Mononuclear cell (primary cell): ENCODE measurements around the gene PVALB. TPM values are rescaled to one million over a fixed set of nuclear protein-coding genes. Genes with fewer than 3 reads are reported as not detected.
"Not testable (repeated sequence)": the region's sequence is repeated elsewhere in the genome, so short reads cannot be mapped to it uniquely, and the experiment has no call there.

Experiments used
- H3K27me3 ChIP-seq: 2 replicates; pipeline ENCODE4 v1.6.0; 2011; ENCODE audit warnings: low read length, control low read depth; ENCODE audit not compliant: insufficient read depth
- H3K4me1 ChIP-seq: 2 replicates; pipeline ENCODE4 v1.5.1; 2011; ENCODE audit warnings: mild to moderate bottlenecking, low read length, control low read depth; ENCODE audit not compliant: insufficient read depth
- H3K4me3 ChIP-seq: 2 replicates; pipeline ENCODE4 v1.5.1; 2011; ENCODE audit warnings: mild to moderate bottlenecking, low read length, moderate library complexity
- H3K9me3 ChIP-seq: 2 replicates; pipeline ENCODE4 v1.5.1; 2011; ENCODE audit warnings: low read depth, mild to moderate bottlenecking, control low read depth, low read length
- total RNA-seq: library from RNA; depleted of rRNA; stranded (reverse); fragments of >200 nt; gene quantifications from one replicate; pipeline ENCODE4 v1.2.3, GENCODE V29; 2012

The PVALB gene
- total RNA-seq, 1 donor, result 0.73 TPM

DNA sequence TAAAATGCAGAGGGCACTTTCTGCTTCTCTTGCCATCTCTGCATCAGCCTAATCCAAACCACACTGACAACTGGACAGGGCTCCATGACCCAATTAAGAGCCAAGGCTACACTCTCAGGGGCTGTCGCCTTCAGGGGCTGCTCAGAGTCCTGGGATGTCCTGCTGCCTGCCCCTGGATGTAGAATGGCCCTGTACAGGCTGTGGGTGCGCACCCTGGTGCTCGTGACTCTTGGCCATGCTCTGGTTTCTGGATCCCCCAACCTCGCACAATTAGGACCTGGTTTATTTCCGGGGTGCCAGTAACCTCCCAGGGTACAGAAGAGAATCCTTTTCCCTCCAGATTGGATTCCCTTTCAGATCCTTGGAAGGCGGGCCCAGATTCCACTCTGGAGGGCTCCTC, 52.2 kb downstream of the PVALB start:
- H3K4me1 ChIP-seq, result no peaks in the 10 kb centered on the region
- no peaks in the 10 kb centered on the region for H3K9me3 ChIP-seq
- H3K4me3 ChIP-seq, result no peak overlapping the region
- no peaks in the 10 kb centered on the region for H3K27me3 ChIP-seq

DNA sequence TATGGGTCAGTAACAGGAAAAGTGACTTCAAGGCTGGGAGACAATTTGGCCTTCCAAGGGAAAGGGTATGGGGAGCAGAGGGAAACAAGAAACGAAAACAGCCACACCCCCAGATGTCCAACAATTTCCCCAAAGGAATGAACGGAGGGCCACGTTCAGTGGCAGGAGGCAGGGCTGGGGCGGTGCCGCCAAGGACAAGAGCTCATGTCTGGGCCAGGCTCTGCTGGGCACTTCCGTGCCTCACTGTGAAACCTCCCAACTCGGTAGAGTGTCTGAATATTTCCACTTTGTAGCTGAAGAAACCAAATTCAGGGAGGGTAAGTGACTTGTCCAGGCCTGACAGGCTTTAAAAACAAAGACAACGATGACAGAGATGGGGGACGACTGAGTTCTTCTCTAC, 52.8 kb downstream of the PVALB start:
- Histone ChIP-seq H3K4me1 (no peaks in the 10 kb centered on the region), H3K4me3 (no peak overlapping the region), H3K27me3 (no peaks in the 10 kb centered on the region), H3K9me3 (no peaks in the 10 kb centered on the region)

DNA sequence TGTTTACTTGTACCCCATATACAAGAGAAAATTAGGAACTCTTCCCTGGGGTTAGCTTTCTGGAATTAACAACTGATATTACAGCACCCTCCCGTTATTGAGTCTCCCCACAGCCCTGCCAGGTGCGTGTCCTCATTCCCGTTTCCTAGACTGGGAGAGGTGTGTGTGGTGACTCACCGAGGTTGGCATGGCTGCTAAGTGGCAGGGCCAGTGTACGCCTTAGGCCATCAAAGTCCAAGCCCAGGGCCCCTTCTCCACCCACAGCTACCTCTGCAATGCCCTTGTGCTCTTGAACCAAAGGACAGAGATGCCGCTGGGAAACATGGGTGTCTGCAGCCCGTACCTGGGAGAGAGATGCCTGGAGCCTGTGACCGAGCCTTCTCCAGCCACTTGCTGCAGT, 53.3 kb downstream of the PVALB start:
- no peak overlapping the region for H3K4me3 ChIP-seq
- H3K27me3 ChIP-seq, result no peaks in the 10 kb centered on the region
- H3K9me3 ChIP-seq, result no peaks in the 10 kb centered on the region
- no peaks in the 10 kb centered on the region for H3K4me1 ChIP-seq

DNA sequence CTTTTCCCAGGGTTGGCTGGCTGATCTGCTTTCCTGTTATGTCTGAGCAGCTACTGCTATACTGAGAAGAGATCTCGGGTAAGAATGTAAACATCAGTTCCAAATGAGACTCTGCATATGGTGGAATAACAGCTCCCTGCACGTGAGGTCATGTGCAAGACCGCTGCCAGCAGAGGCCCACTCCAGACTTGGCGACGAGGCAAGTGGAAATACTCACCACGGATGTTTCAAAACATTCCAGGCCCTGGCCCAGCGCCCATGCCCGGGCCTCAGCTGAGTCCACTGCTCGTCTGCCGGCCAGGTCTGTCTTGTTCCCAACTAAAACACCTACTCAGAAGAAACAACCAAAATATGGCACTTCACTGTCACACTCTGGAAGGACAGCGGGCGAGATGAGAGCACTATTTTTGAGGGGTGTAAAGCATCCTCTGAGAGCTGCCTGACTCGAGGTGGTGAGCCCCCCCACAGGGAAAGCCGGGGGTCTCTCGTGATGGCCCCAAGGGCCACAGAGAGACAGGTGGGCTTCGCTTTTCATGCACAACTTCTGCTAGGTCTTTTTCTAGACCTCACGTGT, 54.1 kb downstream of the PVALB start:
- no peaks in the 10 kb centered on the region for H3K9me3 ChIP-seq
- H3K4me1 ChIP-seq, result no peaks in the 10 kb centered on the region
- H3K4me3 ChIP-seq, result no peak overlapping the region
- H3K27me3 ChIP-seq, result no peaks in the 10 kb centered on the region

DNA sequence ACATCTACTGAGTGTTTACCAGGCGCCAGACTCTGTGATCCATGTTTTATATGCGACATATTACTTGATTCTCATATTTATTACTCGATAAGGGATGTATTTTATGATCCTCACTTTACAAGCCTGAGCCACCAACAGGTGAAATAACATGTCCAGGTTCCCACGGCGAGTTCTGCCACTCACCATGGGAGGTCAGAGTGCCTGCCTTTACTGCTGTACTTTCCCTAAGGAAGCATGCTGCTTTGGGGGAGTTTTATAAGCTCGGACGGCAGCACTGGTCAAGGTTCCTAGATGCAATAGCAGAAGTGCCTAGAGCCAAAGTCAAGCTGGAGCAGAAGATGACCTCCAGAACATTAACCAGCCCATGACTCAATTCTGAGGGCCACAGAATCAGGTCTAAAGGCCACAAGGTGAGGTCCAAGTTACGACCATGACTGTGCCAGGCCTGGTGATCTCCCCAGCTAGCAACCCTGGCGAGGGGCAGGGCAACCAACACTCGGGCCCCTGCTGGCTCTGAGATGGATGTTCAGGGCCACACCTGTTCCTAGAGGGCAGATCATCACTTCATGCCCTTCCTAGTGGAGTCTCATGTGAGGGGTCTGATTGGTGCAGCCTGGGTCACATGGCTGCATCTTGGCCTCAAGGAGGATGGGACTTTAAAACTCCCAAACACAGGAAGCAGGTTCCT, 55.1 kb downstream of the PVALB start:
- no peaks in the 10 kb centered on the region for H3K4me1 ChIP-seq
- no peaks in the 10 kb centered on the region for H3K27me3 ChIP-seq
- no peak overlapping the region for H3K4me3 ChIP-seq
- no peaks in the 10 kb centered on the region for H3K9me3 ChIP-seq

DNA sequence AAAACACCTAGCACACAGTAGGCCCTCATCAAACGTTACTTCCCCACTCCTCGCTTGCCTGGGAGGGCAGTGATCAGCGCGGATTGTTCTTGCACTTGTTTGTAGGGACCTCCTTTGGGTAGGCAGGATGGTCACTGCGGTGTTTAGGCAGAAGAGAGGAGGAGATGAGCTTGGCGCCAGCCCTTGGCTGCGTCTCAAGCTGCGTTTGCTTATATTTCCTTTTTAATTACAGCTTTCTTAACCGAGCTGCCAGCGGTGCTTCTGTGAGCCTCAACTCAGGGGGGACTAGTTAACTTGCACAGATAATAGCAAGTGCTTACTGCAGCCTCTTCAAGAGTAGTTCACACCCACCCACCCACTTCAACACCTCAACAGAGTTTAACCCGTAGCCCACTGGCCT, 56.0 kb downstream of the PVALB start:
- no peaks in the 10 kb centered on the region for H3K27me3 ChIP-seq
- H3K4me1 ChIP-seq, result no peaks in the 10 kb centered on the region
- H3K4me3 ChIP-seq, result no peak overlapping the region
- H3K9me3 ChIP-seq, result no peaks in the 10 kb centered on the region

DNA sequence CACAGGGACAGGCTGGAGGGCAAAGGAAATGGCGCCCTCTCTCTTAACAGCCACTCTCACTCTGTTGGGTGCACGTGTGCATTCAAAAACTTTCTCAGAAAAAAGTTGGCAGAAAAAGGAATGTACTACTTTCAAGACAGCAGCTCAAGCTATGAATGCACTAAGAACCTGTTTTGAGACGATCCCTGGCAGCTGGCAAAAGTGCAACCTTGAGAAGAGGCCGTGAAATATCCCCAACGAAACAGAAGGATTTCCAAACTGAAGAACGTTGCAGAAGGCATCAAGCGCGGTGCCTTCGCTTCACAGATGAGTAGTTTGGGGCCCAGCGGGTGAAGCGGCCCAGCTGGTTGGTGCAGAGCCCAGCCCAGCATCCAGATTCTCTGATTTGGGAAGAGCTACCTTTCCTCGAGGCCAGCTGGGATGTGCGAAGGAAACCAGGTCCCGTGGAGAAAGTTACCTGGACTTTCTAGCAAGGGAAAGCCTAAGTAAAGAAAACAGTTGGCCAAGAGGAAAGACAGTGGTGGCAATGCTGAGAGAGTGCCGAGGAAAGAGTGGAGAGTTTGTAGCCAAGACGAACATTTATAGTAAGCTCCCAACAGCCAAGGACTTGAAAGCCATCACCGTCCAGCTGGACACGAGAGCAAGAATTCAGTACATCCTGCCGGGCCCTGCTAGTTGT, 57.2 kb downstream of the PVALB start:
- no peaks in the 10 kb centered on the region for H3K4me1 ChIP-seq
- H3K4me3 ChIP-seq, result no peak overlapping the region
- no peaks in the 10 kb centered on the region for H3K9me3 ChIP-seq
- no peaks in the 10 kb centered on the region for H3K27me3 ChIP-seq

DNA sequence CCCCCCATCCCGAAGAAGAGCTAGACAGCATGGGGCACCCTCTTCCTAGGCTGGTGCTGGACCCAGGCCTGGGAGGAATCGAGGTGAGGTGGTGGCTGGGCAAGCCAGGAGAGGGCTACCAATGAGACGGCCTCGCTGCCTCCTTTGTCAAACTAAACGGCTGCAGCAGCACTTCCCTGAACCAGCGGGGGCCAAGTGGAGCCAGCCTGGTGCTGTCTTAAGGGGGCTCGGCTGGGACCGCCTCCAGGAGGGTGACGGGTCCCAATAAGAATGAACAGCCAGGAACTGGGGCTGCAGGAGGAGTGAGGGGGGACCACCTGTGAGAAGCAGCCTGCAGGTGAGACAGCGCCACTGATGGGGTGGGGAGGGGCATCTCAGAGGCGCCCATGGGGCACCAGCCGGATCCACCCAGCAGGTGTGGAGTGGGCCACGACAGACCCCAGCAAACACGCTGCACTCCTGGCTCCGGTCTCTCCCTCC, 58.0 kb downstream of the PVALB start:
- no peaks in the 10 kb centered on the region for H3K4me1 ChIP-seq
- no peaks in the 10 kb centered on the region for H3K27me3 ChIP-seq
- H3K4me3 ChIP-seq, result no peak overlapping the region
- H3K9me3 ChIP-seq, result no peaks in the 10 kb centered on the region

GRCh38 chr22:36757668-36758211, 59.1 kb downstream of the PVALB start:
- Histone ChIP-seq H3K9me3 (no peaks in the 10 kb centered on the region), H3K4me3 (no peak overlapping the region), H3K4me1 (no peaks in the 10 kb centered on the region), H3K27me3 (peaks cover under 1% of the 10 kb centered on the region)

DNA sequence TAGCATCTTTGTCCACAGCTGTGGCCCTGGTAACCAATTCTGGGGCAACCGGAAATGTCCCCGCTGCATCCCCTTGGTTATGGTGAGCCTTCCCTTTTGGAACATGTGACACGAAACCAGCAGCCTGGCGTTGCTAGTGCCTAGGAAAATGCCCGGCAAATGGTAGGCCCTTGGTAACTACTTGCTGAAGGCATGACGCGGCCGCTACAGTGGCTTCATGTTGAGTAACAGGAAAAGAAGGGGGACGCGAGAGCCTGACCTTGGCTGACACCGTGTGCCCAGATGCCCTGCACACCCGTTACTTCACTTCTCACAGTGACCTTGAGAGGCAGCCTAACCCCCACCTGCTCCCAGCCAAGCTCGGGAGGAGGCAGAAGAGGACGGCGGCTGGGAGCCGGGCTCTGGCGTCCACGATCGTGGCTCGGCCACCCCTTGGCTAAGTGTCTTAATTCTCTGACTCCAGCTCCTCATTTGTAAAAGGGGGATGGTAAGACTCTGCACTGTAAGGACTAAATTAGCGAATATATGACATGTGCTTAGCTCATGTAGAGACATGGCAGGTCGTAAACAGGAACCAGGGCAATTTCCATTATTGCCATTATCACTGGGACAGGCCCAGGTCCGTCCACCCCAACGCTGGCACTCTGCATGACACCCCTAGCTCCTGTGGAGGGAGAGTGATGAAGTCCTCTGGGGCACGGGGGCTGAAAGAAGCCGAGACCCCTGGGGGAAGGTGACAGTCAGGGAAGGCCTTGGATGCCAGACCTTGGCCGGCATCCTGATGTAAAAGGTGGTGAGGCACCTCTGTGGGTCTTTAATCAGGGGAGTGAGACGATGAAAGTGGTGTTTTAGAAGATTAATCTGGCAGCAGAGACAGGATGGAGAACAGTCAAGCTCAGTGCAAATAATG, 59.8 kb downstream of the PVALB start:
- H3K27me3 ChIP-seq, result peaks cover 4% of the 10 kb centered on the region
- no peak overlapping the region for H3K4me3 ChIP-seq
- H3K9me3 ChIP-seq, result no peaks in the 10 kb centered on the region
- no peaks in the 10 kb centered on the region for H3K4me1 ChIP-seq

DNA sequence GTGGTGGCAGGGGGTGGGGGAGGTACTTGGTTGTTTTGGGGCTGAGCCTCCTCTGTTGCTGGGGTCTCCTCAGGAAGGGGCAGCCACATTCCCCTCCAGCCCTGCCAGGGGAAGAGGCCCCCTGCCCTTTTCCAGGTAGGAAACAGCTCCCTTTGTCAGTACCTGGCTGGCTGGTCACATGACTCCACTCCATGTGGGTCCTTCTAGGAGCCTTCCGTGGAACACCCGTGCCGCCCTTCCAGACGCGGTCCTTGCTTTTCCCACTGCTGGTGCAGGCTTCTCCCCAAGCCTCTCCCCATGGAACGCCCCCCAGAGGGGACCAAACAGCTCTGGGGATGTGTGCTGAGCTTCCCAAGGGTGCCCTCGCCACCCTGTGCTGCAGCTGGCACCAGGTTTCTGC, 60.8 kb downstream of the PVALB start:
- Histone ChIP-seq H3K9me3 (no peaks in the 10 kb centered on the region), H3K4me1 (no peaks in the 10 kb centered on the region), H3K4me3 (no peak overlapping the region), H3K27me3 (peaks cover 4% of the 10 kb centered on the region)

- no peaks in the 10 kb centered on the region for H3K4me1 ChIP-seq
- peaks cover 4% of the 10 kb centered on the region for H3K27me3 ChIP-seq
- no peaks in the 10 kb centered on the region for H3K9me3 ChIP-seq
Observed at GRCh38 chr22:36755316-36755715, 61.5 kb downstream of the PVALB start.

DNA sequence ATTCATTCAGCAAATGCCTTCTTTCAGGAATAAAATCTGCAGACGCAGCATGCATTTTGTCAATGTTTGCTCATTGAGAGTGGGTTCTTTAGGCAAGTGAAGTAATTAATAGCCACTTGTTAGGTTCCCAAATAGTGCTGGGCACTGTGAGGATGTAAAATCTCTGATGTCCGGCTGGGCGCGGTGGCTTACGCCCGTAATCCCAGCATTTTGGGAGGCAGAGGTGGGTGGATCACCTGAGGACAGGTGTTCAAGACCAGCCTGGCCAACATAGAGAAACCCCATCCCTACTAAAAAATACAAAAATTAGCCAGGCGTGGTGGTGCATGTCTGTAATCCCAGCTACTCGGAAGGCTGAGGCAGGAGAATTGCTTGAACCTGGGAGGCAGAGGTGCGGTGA, 62.0 kb downstream of the PVALB start:
- H3K4me3 ChIP-seq, H3K4me1 ChIP-seq, H3K27me3 ChIP-seq, H3K9me3 ChIP-seq: not testable (repeated sequence)

More at GRCh38 chr22:36755316-36755715, 61.5 kb downstream of the PVALB start:
- H3K4me3 ChIP-seq, result no peak overlapping the region

GRCh38 chr22:36753916-36754315, 62.9 kb downstream of the PVALB start:
- Histone ChIP-seq H3K9me3 (no peaks in the 10 kb centered on the region), H3K27me3 (peaks cover 4% of the 10 kb centered on the region), H3K4me3 (no peak overlapping the region), H3K4me1 (no peaks in the 10 kb centered on the region)
